Thoracic aorta (tissue), 2 donors: ENCODE results near the gene C16orf78. TPM values are rescaled to one million over a fixed set of nuclear protein-coding genes. Genes with fewer than 3 reads are reported as not detected.

ENCODE experiments used
- ATAC-seq: fragments of 150-250 bp; one replicate; pipeline ENCODE4 v1.8.0; 2017; ENCODE audit warnings: low read depth; ENCODE audit not compliant: insufficient number of reproducible peaks, low FRiP score
- DNase-seq: peaks from one replicate; pipeline ENCODE4 v3.0.0-alpha.2; 2020; ENCODE audit warnings: low spot score
- H3K27ac ChIP-seq, 2 donors: fragments of 200-600 bp; sonication (generic); 1 replicate in 1 of 2; 2 replicates in 1 of 2; pipeline ENCODE4 v1.5.1; 2016; ENCODE audit warnings: mild to moderate bottlenecking in 2 of 2, moderate library complexity in 2 of 2
- H3K27me3 ChIP-seq: fragments of 200-600 bp; sonication (generic); replicated peaks from 2 replicates; pipeline ENCODE4 v1.6.0; 2016; ENCODE audit warnings: mild to moderate bottlenecking; ENCODE audit not compliant: insufficient read depth
- H3K36me3 ChIP-seq: fragments of 200-600 bp; sonication (generic); one replicate; pipeline ENCODE4 v1.5.1; 2016
- H3K4me1 ChIP-seq, 2 donors: fragments of 200-600 bp; sonication (generic); 1 replicate in 1 of 2; 2 replicates in 1 of 2; pipeline versions ENCODE4 v1.5.1 to v1.6.0; 2016; ENCODE audit warnings: low read depth in 2 of 2, mild to moderate bottlenecking in 1 of 2; ENCODE audit not compliant: control insufficient read depth in 1 of 2
- H3K4me3 ChIP-seq: fragments of 200-600 bp; sonication (generic); 2 replicates; pipeline ENCODE4 v1.5.1; 2016; ENCODE audit warnings: mild to moderate bottlenecking
- H3K9me3 ChIP-seq: fragments of 200-600 bp; sonication (generic); 2 replicates; pipeline ENCODE4 v1.5.1; 2016
- total RNA-seq, 2 donors: library from RNA; depleted of rRNA; stranded (reverse); fragments of >200 nt; gene quantifications; one replicate each; pipeline versions ENCODE4 v1.1.0 to v1.2.3, GENCODE V29; 2016
- TF ChIP-seq, protein P1 (sequence below): fragments of 200-600 bp; sonication (generic); IDR thresholded peaks from one replicate; pipeline ENCODE4 v1.5.1; 2019; ENCODE audit warnings: antibody characterized with exemption

The C16orf78 gene
- total RNA-seq, 2 donors from 2014 or later = not detected

GRCh38 chr16:49338611-49339265, 34.9 kb upstream of the C16orf78 start:
- TF ChIP-seq, protein P1, sequence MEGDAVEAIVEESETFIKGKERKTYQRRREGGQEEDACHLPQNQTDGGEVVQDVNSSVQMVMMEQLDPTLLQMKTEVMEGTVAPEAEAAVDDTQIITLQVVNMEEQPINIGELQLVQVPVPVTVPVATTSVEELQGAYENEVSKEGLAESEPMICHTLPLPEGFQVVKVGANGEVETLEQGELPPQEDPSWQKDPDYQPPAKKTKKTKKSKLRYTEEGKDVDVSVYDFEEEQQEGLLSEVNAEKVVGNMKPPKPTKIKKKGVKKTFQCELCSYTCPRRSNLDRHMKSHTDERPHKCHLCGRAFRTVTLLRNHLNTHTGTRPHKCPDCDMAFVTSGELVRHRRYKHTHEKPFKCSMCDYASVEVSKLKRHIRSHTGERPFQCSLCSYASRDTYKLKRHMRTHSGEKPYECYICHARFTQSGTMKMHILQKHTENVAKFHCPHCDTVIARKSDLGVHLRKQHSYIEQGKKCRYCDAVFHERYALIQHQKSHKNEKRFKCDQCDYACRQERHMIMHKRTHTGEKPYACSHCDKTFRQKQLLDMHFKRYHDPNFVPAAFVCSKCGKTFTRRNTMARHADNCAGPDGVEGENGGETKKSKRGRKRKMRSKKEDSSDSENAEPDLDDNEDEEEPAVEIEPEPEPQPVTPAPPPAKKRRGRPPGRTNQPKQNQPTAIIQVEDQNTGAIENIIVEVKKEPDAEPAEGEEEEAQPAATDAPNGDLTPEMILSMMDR = no peak
- no peaks in the 10 kb centered on the region for H3K36me3 ChIP-seq
- no peak overlapping the region for H3K4me3 ChIP-seq
- no peaks in the 10 kb centered on the region for H3K4me1 ChIP-seq
- no peak overlapping the region for H3K27ac ChIP-seq
- ATAC-seq (no peak), DNase-seq (no peak)
- H3K9me3 ChIP-seq = no peaks in the 10 kb centered on the region
- no peaks in the 10 kb centered on the region for H3K27me3 ChIP-seq

DNA sequence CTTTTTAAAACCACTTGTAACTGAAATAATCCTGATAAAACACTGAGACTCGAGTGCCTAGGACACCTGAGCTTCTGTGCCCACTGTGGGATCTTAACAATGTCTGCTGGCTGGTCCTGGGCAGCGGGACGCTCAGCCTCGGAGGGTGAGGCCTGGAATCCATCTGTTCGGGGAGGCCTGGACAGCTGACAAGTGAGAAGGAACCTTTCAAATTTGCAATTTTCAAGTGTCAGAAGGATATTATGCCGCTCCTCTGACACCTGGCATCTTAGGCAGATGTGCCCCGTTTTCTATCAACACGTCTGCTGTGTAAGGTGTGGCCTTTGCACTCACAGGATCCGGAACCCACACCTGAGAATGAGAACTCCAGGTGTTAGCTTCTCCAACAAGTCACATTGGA, 33.1 kb upstream of the C16orf78 start:
- Histone ChIP-seq H3K9me3 (no peaks in the 10 kb centered on the region), H3K27me3 (no peaks in the 10 kb centered on the region), H3K4me3 (no peak overlapping the region), H3K36me3 (no peaks in the 10 kb centered on the region), H3K27ac (no peak overlapping the region), H3K4me1 (no peaks in the 10 kb centered on the region)
- DNase-seq = no peak
- TF ChIP-seq, protein P1 = no peak
- ATAC-seq = no peak

DNA sequence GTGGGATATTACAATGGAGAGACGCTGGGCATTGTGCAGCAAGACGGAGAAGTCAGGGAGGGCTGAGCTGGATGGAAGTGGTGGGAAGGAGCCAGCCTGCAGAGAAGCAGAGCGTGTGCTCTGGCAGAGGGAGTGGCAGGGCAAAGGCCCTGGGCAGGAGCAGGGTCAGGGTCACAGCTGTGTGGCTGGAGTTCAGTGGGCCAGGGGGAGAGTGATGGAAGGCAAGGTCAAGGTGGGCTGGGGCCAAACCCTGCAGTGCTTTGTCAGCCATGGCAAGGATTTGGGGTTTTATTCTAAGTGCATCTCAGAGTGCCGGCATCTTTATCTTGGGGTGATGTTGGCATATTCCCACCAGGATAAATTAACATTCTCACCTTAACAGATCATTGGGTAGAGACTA, 31.9 kb upstream of the C16orf78 start:
- no peaks in the 10 kb centered on the region for H3K36me3 ChIP-seq
- DNase-seq (no peak), ATAC-seq (no peak)
- no peaks in the 10 kb centered on the region for H3K9me3 ChIP-seq
- TF ChIP-seq, protein P1 = no peak
- H3K27ac ChIP-seq = no peak overlapping the region
- H3K4me3 ChIP-seq = no peak overlapping the region
- H3K4me1 ChIP-seq = no peaks in the 10 kb centered on the region
- no peaks in the 10 kb centered on the region for H3K27me3 ChIP-seq

DNA sequence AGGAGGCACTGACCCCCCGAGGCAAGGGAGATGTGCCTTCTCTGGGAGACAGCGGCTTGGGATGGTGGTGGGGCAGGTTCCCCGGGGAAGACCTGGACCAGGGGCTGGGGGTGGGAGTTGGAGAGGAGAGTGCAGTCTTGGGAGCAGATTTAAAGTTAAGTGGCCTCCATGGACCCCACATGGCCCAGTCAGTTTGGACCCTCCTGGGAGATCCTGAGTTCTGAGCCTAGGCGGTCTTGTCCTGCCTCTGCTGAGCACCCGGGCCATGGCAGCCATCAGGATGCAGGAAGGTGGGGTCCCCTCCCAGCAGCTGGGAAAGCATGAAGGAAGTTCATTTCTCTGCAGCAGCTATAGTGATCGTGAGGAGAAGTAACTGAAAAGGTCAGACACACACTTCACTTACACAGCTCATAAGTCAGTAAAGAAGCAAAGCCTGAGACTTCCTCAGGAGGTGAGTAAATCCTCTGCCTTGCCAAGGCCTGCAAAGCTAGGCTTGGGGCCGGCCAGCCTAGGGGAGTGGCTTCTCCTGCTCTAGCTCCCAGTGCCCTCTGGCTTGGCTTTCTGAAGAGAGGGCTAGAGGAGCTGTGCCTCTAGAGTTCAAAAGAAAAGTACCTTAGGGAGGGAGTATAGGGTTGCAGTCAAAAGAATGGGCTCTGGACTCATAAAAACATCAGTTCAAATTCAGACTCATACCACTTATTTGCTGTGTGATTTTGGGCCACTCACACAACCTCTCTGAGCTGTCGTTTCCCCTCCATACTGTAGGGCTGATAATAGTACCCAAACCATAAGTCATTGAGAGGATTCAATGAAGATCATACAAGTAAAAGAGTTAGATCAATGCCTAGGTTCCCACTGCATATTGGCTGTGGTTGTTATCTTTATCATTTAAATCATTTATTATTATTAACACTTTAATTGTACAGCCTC, 31.0 kb upstream of the C16orf78 start:
- Histone ChIP-seq H3K27me3 (no peaks in the 10 kb centered on the region), H3K4me1 (no peaks in the 10 kb centered on the region), H3K27ac (no peak overlapping the region), H3K9me3 (no peaks in the 10 kb centered on the region), H3K36me3 (no peaks in the 10 kb centered on the region), H3K4me3 (no peak overlapping the region)
- TF ChIP-seq, protein P1 = no peak
- ATAC-seq = no peak
- no peak for DNase-seq

DNA sequence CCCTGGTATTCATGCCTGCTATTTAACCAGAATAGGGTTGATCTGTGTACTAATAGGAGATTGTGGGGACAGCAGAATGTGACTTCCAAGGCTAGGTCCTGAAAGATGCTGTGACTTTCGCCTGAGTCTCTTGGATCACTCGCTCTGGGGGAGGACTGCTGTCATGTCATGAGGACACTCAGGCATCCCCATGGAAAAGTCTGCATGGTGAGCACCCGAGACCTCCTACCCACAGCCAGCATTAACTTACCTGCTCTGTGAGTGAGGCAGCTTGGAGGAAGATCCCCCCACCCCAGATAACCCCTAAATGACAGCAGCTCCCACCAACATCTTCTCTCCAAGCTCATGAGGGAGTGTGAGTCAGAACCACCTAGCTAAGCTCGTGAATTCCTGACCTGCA, 30.3 kb upstream of the C16orf78 start:
- Histone ChIP-seq H3K36me3 (no peaks in the 10 kb centered on the region), H3K27me3 (no peaks in the 10 kb centered on the region), H3K4me3 (no peak overlapping the region), H3K9me3 (no peaks in the 10 kb centered on the region), H3K4me1 (no peaks in the 10 kb centered on the region), H3K27ac (no peak overlapping the region)
- DNase-seq = no peak
- TF ChIP-seq, protein P1 = no peak
- no peak for ATAC-seq
